Measurements from ENCODE around the gene VIPR2.
"Not testable (repeated sequence)": the region's sequence is repeated elsewhere in the genome, so short reads cannot be mapped to it uniquely, and the experiment has no call there.

The VIPR2 gene

GRCh38 chr7:159102681-159103381 lies 41.8 kb downstream of the VIPR2 start:
- H3K4me3 ChIP-seq (ENCODE audit: low read length): no peak overlapping the region
- DNase-seq (ENCODE audit: low read depth): no peak
- TF ChIP-seq CTCF (conservative IDR thresholded peaks at IDR 0.05; ENCODE audit: low read length): no peak

- not testable (repeated sequence) for H3K4me3 ChIP-seq (ENCODE audit: low read length); DNase-seq (ENCODE audit: low read depth)
These were observed 43.0 kb downstream of the VIPR2 start for GRCh38 chr7:159101661-159102091.

GRCh38 chr7:159101083-159101395 lies 43.6 kb downstream of the VIPR2 start:
- not testable (repeated sequence) for DNase-seq (ENCODE audit: low read depth); H3K4me3 ChIP-seq (ENCODE audit: low read length)

- not testable (repeated sequence) for DNase-seq (ENCODE audit: low read depth)
These were observed 44.2 kb downstream of the VIPR2 start for GRCh38 chr7:159100281-159101082.

GRCh38 chr7:159099711-159100231 lies 44.9 kb downstream of the VIPR2 start:
- no peak overlapping the region for H3K4me3 ChIP-seq (ENCODE audit: low read length)
- DNase-seq (ENCODE audit: low read depth): no peak
- no peak for TF ChIP-seq CTCF (conservative IDR thresholded peaks at IDR 0.05; ENCODE audit: low read length)

More at GRCh38 chr7:159100281-159101082, 44.2 kb downstream of the VIPR2 start:
- H3K4me3 ChIP-seq (ENCODE audit: low read length): not testable (repeated sequence)

- DNase-seq (ENCODE audit: low read depth): no peak
- H3K4me3 ChIP-seq (ENCODE audit: low read length): no peak overlapping the region
- no peak for TF ChIP-seq CTCF (conservative IDR thresholded peaks at IDR 0.05; ENCODE audit: low read length)
These were observed 45.6 kb downstream of the VIPR2 start for GRCh38 chr7:159098811-159099655.

- no peak overlapping the region for H3K4me3 ChIP-seq (ENCODE audit: low read length)
- no peak for TF ChIP-seq CTCF (conservative IDR thresholded peaks at IDR 0.05; ENCODE audit: low read length)
- no peak for DNase-seq (ENCODE audit: low read depth)
These were observed 46.3 kb downstream of the VIPR2 start for GRCh38 chr7:159098424-159098786.

GRCh38 chr7:159097661-159098423 lies 46.8 kb downstream of the VIPR2 start:
- DNase-seq (ENCODE audit: low read depth): no peak
- TF ChIP-seq CTCF (conservative IDR thresholded peaks at IDR 0.05; ENCODE audit: low read length): no peak
- H3K4me3 ChIP-seq (ENCODE audit: low read length): no peak overlapping the region

Measured in AG10803 (cell line).